Measurements from ENCODE around the gene SRL.

- TF ChIP-seq CTCF (IDR thresholded peaks at IDR 0.05) (no peak), POLR2AphosphoS5 (IDR thresholded peaks at IDR 0.05) (no peak)
Observed at GRCh38 chr16:4175849-4176248, 66.0 kb downstream of the SRL start.
